Iris pigment epithelial cell (primary cell): ENCODE measurements around the gene ZPBP.
A peak's percentile ranks its signal among the peaks of the same experiment; 100 is the strongest.

Source experiments
- DNase-seq: peaks from one replicate; pipeline ENCODE4 v3.0.0-alpha.2; 2011; ENCODE audit warnings: low read depth

ZPBP gene, protein sequence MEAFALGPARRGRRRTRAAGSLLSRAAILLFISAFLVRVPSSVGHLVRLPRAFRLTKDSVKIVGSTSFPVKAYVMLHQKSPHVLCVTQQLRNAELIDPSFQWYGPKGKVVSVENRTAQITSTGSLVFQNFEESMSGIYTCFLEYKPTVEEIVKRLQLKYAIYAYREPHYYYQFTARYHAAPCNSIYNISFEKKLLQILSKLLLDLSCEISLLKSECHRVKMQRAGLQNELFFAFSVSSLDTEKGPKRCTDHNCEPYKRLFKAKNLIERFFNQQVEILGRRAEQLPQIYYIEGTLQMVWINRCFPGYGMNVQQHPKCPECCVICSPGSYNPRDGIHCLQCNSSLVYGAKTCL

GRCh38 chr7:50092579-50093491, at the start of gene ZPBP:
TSS of gene ZPBP (minus strand) at chr7:50093246. CDS start at chr7:50093194, 52 bp downstream.
- DNase-seq = peak; percentile 28

DNA sequence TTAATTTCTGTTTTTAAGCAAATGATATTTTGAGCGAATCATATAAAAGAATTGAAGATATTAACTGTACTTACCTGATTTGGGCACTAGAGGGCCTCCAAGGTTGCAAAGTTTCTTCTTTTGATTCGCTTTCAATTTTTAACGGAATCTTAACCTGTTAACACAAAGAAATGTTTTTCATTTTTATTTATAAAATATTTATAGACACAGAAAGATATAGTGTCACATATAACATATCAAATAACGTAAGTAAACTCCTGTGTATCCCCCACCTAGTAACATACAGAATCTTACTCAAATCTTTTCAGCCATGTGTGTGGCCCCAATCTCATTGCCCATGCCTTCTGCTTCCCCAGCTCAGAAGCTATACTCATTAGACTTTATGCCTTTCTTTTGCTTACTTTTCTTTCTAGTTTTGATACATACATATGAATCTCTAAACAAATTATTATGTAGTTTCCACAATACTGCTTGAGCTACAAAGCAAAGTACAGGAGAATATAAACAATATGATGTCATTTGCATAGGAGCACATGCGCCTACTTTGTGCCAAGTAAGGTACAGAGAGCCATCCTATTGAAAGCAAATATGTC, 49.5 kb upstream of the ZPBP start:
- peak; percentile 36 for DNase-seq

DNA sequence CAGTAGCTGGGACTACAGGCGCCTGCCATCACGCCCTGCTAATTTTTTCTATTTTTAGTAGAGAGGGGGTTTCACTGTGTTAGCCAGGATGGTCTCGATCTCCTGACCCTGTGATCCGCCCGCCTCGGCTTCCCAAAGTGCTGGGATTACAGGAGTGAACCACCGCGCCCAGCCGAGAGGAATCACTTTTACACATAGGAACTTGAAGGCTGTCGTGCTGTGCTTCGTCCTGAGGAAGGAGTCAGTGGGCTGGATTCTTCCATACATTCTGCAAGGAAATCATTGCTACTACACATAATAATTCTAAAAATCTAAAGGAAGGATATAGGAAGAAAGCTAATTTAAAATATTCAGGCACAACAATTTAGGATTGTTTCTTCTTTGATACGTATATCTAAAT, 48.8 kb upstream of the ZPBP start:
- no peak for DNase-seq

- DNase-seq = no peak
These were observed 48.1 kb upstream of the ZPBP start for GRCh38 chr7:50141131-50141530.

GRCh38 chr7:50140688-50141087, 47.6 kb upstream of the ZPBP start:
- DNase-seq = no peak

- no peak for DNase-seq
These were observed 45.1 kb upstream of the ZPBP start for GRCh38 chr7:50138101-50138500.

- no peak for DNase-seq
These were observed 32.7 kb upstream of the ZPBP start for GRCh38 chr7:50125766-50126165.

GRCh38 chr7:50121286-50121685, 28.2 kb upstream of the ZPBP start:
- DNase-seq = no peak

DNA sequence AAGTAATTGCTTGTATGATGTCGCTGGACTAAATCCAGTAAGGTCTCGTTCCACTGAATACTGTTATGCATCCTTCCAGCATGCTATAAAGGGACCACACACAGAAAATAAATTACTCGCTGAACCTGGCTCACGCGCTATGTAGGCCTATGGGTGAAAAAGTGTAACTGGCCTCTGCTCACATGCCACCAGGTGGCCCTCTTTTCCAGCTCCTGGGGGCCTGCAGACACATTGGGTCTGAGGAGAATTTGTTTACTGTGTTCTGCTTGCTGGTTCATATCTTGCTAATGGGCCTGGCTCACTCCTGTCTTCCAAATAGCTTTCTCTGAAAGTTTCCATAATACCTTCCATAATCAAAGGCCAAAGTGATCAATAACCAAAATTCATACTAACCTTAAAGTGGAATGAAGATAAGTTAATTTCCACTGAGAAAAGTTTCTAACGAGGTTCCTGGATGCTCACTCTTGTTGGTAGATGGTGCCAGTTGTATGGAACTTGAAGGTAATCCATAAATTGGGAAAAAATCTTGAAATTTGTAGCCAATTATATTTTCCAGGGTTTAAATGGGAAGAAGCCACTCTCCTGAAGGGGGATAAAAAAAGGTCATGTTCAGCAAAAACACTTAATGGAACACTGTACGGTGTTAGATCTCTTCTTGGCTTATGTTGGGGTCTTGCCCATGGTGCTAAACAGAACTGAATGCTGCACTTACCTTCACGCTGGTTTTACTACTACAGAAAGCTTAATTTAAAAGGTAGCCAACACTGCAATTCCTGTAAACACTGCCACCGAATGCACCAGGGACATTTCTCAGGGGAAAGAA, 27.0 kb upstream of the ZPBP start:
- no peak for DNase-seq

- DNase-seq = no peak
These were observed 19.2 kb upstream of the ZPBP start for GRCh38 chr7:50112250-50112649.

GRCh38 chr7:50101873-50102272, 8.8 kb upstream of the ZPBP start:
- no peak for DNase-seq

DNA sequence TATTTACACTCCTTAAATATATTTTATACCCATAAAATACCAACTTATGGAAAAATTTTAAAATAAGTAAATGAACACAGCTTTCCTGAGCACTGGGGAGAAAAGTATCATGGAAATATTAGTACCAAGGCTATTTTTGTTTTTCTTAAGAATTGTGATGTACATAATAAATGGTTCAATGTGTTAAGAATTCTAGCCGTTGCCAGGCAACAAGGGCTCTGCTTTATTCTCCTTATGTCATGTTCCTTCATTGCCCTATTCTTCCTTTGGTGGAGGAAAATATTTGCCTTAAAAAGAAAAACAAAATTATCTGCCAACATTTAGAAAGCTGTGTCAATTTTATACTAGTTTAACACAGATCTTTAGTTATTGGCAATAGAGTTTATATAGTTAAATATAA, 2.6 kb upstream of the ZPBP start:
- no peak for DNase-seq

GRCh38 chr7:50088463-50089129, 4.5 kb downstream of the ZPBP start:
- DNase-seq = no peak

DNA sequence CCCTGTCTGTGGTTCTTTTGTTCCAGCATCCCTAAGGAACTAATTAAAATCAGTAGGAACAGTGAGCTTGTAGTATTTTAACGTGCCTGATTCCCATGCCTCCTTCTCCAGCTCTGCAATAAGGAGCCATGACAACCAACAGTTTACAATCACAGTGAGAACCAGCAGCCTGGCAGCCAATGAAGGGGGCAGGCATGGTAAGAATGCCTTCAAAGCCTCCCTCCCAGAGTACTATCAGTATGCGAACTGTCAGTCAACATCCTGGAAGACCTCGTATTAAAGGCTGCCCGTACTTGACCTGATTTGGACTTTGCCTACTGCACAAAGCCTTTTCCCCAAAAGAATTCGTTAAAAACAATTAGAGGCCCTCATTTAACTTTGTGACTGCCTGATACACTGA, 7.7 kb downstream of the ZPBP start:
- DNase-seq = no peak

DNA sequence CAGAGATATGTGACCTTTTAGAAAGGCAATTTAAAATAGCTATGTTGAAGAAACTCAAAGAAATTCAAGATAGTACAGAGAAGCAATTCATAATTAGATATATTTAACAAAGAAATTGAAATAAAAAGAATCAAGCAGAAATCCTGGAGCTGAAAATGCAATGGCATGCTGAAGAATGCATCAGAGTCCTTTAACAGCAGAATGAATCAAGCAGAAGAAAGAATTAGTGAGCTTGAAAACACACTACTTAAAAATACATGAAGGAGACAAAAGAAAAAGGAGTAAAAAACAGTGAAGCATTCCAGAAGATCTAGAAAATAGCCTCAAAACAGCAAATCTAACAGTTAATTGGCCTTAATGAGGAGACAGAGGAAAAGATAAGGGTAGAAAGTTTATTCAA, 20.0 kb downstream of the ZPBP start:
- DNase-seq = no peak

DNA sequence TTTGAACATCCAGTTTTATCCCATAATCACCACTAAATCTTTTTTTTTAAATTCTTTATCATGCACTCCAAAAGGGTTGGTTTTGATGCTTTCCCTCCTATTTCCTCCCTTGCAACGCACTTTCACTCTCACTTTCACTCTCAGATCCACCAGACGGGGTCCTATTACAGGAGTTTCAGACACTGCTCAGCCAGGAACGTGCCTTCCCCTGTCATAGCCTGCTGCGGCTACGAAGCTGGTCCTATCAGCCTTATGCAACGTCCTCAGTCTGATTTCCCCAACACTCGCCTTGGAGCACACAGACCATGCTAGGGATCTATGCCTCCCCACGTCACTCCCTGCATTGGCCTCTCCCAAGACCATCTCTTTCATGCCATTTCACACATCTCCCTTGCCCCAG, 23.4 kb downstream of the ZPBP start:
- DNase-seq = no peak

DNA sequence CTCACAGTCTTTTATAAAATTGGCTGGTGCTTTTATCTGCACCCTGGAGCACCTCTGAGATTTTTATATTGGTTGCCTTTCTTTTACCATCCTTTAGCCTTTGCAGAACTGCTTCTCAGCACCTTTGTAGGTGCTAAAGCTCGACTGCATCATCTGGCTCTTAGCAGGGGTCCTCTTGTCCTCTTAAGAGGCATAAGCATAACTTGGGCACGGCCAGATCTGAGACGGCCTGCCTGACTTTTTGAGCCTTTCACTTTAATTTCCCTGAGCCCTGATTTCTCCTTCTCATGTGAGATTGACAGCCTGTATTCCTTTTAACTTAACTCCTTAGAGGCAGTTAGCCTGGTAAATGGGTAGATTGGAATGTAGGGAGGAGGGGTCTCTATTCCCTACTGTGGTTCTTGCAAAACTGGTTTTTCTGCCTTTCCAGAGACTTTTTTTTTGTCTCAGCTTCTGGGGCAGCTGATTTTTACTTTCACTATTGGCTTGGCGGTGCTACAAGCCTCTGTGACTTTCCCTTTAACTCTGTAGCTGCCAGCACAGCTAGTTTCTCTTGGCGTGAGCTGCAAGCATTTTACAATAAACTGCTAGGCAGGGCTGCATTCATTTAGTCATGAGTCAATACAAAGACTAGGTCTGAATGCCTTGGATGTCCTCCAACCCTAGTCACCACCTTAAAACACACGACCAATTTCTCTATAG, 24.0 kb downstream of the ZPBP start:
- peak; percentile 12 for DNase-seq

DNA sequence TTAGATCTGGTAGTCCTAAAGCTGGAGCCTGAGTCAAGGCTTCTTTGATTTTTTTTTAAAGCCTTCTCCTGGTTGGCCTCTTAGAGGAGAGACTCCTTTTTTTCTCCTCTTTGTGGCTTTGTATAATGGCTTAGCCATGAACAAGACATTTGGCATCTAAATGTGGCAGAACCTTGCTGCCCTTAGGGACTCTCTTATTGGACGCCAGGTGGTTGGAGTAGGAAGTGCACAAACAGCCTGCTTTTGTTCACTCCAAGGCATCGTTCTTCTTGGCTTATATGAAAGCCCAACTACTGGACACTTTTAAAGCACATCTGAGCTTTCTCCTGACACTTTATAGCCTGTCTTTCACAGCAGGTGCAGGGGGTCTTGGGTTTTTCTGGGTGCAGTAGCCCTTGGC, 25.0 kb downstream of the ZPBP start:
- DNase-seq = no peak

GRCh38 chr7:50062951-50063350, 30.1 kb downstream of the ZPBP start:
- no peak for DNase-seq

DNA sequence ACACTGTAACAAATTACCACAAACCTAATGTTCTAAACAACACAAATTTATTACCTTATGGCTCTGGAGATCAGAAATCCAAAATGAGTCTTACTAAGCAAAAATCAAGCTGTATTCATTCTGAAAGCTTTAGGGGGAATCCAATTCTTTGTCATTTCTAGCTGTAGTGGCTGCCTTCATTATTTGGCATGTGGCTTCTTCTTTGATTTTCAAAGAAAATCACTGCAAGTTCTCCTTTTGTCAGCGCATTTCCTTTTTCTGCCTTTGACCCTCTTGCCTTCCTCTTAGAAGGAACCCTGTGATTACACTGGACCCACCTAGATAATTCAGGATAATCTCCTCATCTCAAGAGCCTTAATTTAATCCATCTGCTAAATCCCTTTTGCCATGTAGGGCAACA, 36.9 kb downstream of the ZPBP start:
- no peak for DNase-seq

DNA sequence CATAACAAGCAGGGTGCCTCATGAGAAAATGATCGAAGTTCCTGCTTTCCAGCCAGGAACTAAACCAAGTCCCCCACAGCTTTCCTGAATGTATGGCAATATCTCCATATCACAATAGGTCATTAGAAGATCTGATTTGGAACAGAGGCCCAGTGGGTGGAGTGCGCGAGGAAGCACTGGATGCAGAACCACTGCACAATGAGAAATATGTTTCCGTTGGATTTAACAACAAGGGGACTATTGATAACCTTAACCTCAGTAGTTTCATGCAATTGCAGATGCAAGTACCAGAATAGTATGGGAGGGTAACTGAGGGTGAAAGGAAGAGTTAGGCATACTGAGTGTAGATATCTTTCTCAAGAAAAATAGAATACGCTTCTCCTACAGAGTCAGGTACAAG, 45.3 kb downstream of the ZPBP start:
- DNase-seq = no peak
